K562 (cell line): ENCODE measurements around the gene MAP1A. TPM values are rescaled to one million over a fixed set of nuclear protein-coding genes. Genes with fewer than 3 reads are reported as not detected.

Source experiments
- ATF7 ChIP-seq: fragments of 450-650 bp; IDR thresholded peaks from 2 replicates; pipeline ENCODE4 v1.7.1; 2014; ENCODE audit warnings: mild to moderate bottlenecking, moderate library complexity
- CUX1 ChIP-seq: fragments of 200-800 bp; sonication (Bioruptor generic); IDR thresholded peaks from 2 replicates; pipeline ENCODE4 v1.6.1; 2016; ENCODE audit warnings: missing genetic modification characterization, missing compliant biosample characterization
- ELK3 ChIP-seq: fragments of 450-650 bp; formaldehyde crosslinking; IDR thresholded peaks from 2 replicates; pipeline ENCODE4 v1.4.0; 2020; ENCODE audit warnings: mild to moderate bottlenecking
- FIP1L1 ChIP-seq: fragments of 200-400 bp; formaldehyde crosslinking; IDR thresholded peaks from 2 replicates; pipeline ENCODE4 v1.6.1; 2018; ENCODE audit warnings: mild to moderate bottlenecking, low read depth, low read length; ENCODE audit not compliant: poor library complexity, severe bottlenecking
- FOSL1 ChIP-seq: fragments of 200-800 bp; sonication (Bioruptor generic); conservative IDR thresholded peaks from 2 replicates; pipeline ENCODE4 v1.6.1; 2016; ENCODE audit warnings: missing genetic modification characterization, missing compliant biosample characterization
- GTF3C2 ChIP-seq: IDR thresholded peaks from 3 replicates; pipeline ENCODE4 v1.6.1; 2011; ENCODE audit warnings: borderline replicate concordance, mild to moderate bottlenecking, moderate library complexity; ENCODE audit not compliant: insufficient read length; ENCODE audit errors: extremely low read depth
- HMGXB4 ChIP-seq: sonication (generic); formaldehyde crosslinking; IDR thresholded peaks from 2 replicates; pipeline ENCODE4 v1.8.1; 2023; ENCODE audit warnings: mild to moderate bottlenecking, missing genetic modification reagents
- PCBP1 ChIP-seq: fragments of 200-400 bp; formaldehyde crosslinking; IDR thresholded peaks from 2 replicates; pipeline ENCODE4 v1.6.1; 2018; ENCODE audit warnings: mild to moderate bottlenecking, low read depth, low read length; ENCODE audit not compliant: poor library complexity, severe bottlenecking
- PHTF2 ChIP-seq: fragments of 250-450 bp; sonication (Bioruptor Pico); IDR thresholded peaks from 2 replicates; pipeline ENCODE4 v1.5.0; 2021; ENCODE audit warnings: mild to moderate bottlenecking
- SIN3B ChIP-seq: fragments of 450-650 bp; IDR thresholded peaks from 2 replicates; pipeline ENCODE4 v1.6.1; 2017; ENCODE audit warnings: low read depth, mild to moderate bottlenecking, moderate library complexity
- TCF3 ChIP-seq: sonication (generic); formaldehyde crosslinking; IDR thresholded peaks from 2 replicates; pipeline ENCODE4 v1.4.0; 2020; ENCODE audit warnings: mild to moderate bottlenecking, missing genetic modification reagents
- ZMIZ1 ChIP-seq, 2 experiments: fragments of 150-350 bp in 1 of 2; IDR thresholded peaks; 2 replicates each; pipeline ENCODE4 v1.6.1; 2012 to 2016; ENCODE audit warnings: low read depth in 2 of 2, low read length in 2 of 2, mild to moderate bottlenecking in 1 of 2, moderate library complexity in 1 of 2
- ZNF384 ChIP-seq: IDR thresholded peaks from 2 replicates; pipeline ENCODE4 v1.6.1; 2012; ENCODE audit warnings: low read depth, low read length, improper control_type of control experiment
- polyA plus RNA-seq, 8 experiments: library from polyadenylated mRNA; depleted of rRNA in 4 of 8; stranded (reverse) in 5 of 8; unstranded in 3 of 8; fragments of >200 nt; fragmentation: Nextera tagmentation in 2 of 8; fragmentation: Illumina TruSeq in 1 of 8; extraction: Ambion mirVana in 2 of 8; extraction: Trizol in 1 of 8; gene quantifications; 2 replicates each; pipeline versions ENCODE4 v1.2.1 to v1.2.3, GENCODE V29; 2011 to 2014; ENCODE audit warnings: inconsistent platforms in 1 of 8, missing spikeins in 1 of 8
- total RNA-seq, 7 experiments: library from RNA; depleted of rRNA in 6 of 7; stranded (reverse); fragments of >200 nt in 6 of 7; fragmentation: Illumina TruSeq in 2 of 7; extraction: Trizol in 2 of 7; gene quantifications; 2 replicates each; pipeline versions ENCODE4 v1.2.1 to v1.2.3, GENCODE V29; 2011 to 2021; ENCODE audit warnings: low replicate concordance in 1 of 7

Gene MAP1A
- total and polyA plus RNA-seq, 9 of the 15 experiments (the other 6 are each of a cell fraction or from before 2014, with no cell fraction given): 2.0 to 20.3 (median 7.3) TPM

GRCh38 chr15:43469867-43470266 is 47.5 kb upstream of the MAP1A start (continued):
- TF ChIP-seq HMGXB4 (CRISPR knock-in tag): no peak
- no peak for TF ChIP-seq SIN3B
- TF ChIP-seq FOSL1 (tag): peak; percentile 94
- TF ChIP-seq PHTF2 (CRISPR knock-in tag): no peak
- no peak for TF ChIP-seq ELK3 (CRISPR knock-in tag)
- no peak for TF ChIP-seq ZMIZ1 (IDR thresholded peaks at IDR 0.05; ENCODE audit: low read depth in 2 of 2, low read length in 2 of 2)
- TF ChIP-seq GTF3C2: no peak
- TF ChIP-seq ATF7: peak; percentile 97
- TF ChIP-seq CUX1 (CRISPR knock-in tag): peak; percentile 85
- no peak for TF ChIP-seq PCBP1
- TF ChIP-seq ZNF384: no peak
- TF ChIP-seq FIP1L1: no peak
- peak; percentile 90 for TF ChIP-seq TCF3 (CRISPR knock-in tag)
